Kidney (tissue), 14 donors: ENCODE data around the gene PWWP2A. TPM values are rescaled to one million over a fixed set of nuclear protein-coding genes. Genes with fewer than 3 reads are reported as not detected.
A peak's percentile ranks its signal among the peaks of the same experiment; 100 is the strongest.
"Not testable (repeated sequence)": the region's sequence is repeated elsewhere in the genome, so short reads cannot be mapped to it uniquely, and the experiment has no call there.

Experiments used
- DNase-seq, 5 donors: peaks; one replicate each; pipeline ENCODE4 v3.0.0-alpha.2; 2013 to 2020
- FAIRE-seq: peaks from 2 replicates; lab custom pipeline; 2012; peaks lifted over from hg19 to GRCh38; lab: Jason Lieb, UNC
- H3K27ac ChIP-seq, 2 donors: one replicate each; pipeline ENCODE4 v1.7.0; 2013; ENCODE audit warnings: low read depth in 2 of 2, low read length in 2 of 2, inconsistent platforms in 1 of 2
- H3K27me3 ChIP-seq: one replicate; pipeline ENCODE4 v1.7.1; 2013; ENCODE audit warnings: low read length, inconsistent platforms; ENCODE audit not compliant: control insufficient read depth, insufficient read depth
- H3K36me3 ChIP-seq, 3 donors: one replicate each; pipeline versions ENCODE4 v1.7.0 to v1.7.1; 2013; ENCODE audit warnings: low read length in 3 of 3, control low read depth in 1 of 3, inconsistent platforms in 1 of 3; ENCODE audit not compliant: insufficient read depth in 3 of 3, control insufficient read depth in 2 of 3
- H3K4me1 ChIP-seq, 3 donors: one replicate each; pipeline versions ENCODE4 v1.7.0 to v1.7.1; 2013; ENCODE audit warnings: low read length in 3 of 3, inconsistent platforms in 1 of 3, low read depth in 1 of 3; ENCODE audit not compliant: control insufficient read depth in 2 of 3, insufficient read depth in 2 of 3
- H3K4me3 ChIP-seq, 3 donors: one replicate each; pipeline versions ENCODE4 v1.7.0 to v1.8.1; 2013; ENCODE audit warnings: low read length in 3 of 3, control low read depth in 1 of 3, inconsistent platforms in 1 of 3
- H3K9ac ChIP-seq, 3 donors: one replicate each; pipeline versions ENCODE4 v1.7.0 to v1.7.1; 2013; ENCODE audit warnings: low read length in 3 of 3, control low read depth in 1 of 3, inconsistent platforms in 1 of 3
- H3K9me3 ChIP-seq, 3 donors: one replicate each; pipeline versions ENCODE4 v1.7.0 to v1.7.1; 2013; ENCODE audit warnings: low read length in 3 of 3, control low read depth in 1 of 3, inconsistent platforms in 1 of 3; ENCODE audit not compliant: control insufficient read depth in 2 of 3, insufficient read depth in 1 of 3
- intact Hi-C: fragments of 100-400 bp; cut with DNase I; formaldehyde crosslinking; loops from one replicate; pipeline ENCODE4 v1.11.1; 2022
- polyA plus RNA-seq: library from polyadenylated mRNA; stranded (reverse); fragments of 350-450 nt; fragmentation: Illumina TruSeq; extraction: RNeasy Lipid Tissue Mini Kit (QIAGEN cat#74804); gene quantifications from one replicate; pipeline ENCODE4 v1.2.3, GENCODE V29; 2014; ENCODE audit warnings: low read depth, low replicate concordance; ENCODE audit not compliant: insufficient read depth
- total RNA-seq: library from RNA; stranded (reverse); fragmentation: NEBNext Ultra II Directional; extraction: Animal tissue kit (Norgen Biotek cat#: 25700); gene quantifications from one replicate; pipeline ENCODE4 v1.2.1, GENCODE V29; 2021
- TF ChIP-seq, protein P1 (sequence below): IDR thresholded peaks from 3 replicates; pipeline ENCODE4 v1.5.1; 2012; ENCODE audit warnings: mild to moderate bottlenecking, moderate library complexity, borderline replicate concordance; ENCODE audit not compliant: insufficient read depth; ENCODE audit errors: extremely low read depth
- donor health status: control.
- donor health status: control.
- donor health status: control.
- donor health status: control.
- donor health status: control.
- donor health status: DM: yes; HTN: yes; CAD: no.
- donor health status: Normal renal cell carcinoma (clear cell type).

PWWP2A gene
- total and polyA plus RNA-seq, 2 donors from 2014 or later, result 6.3 to 21.6 TPM

GRCh38 chr5:160076997-160077396, 42.3 kb downstream of the PWWP2A start:
- DNase-seq, result no peak

GRCh38 chr5:160075073-160075472, 44.2 kb downstream of the PWWP2A start:
- intact Hi-C loops, result no loop called here
- TF ChIP-seq, protein P1, sequence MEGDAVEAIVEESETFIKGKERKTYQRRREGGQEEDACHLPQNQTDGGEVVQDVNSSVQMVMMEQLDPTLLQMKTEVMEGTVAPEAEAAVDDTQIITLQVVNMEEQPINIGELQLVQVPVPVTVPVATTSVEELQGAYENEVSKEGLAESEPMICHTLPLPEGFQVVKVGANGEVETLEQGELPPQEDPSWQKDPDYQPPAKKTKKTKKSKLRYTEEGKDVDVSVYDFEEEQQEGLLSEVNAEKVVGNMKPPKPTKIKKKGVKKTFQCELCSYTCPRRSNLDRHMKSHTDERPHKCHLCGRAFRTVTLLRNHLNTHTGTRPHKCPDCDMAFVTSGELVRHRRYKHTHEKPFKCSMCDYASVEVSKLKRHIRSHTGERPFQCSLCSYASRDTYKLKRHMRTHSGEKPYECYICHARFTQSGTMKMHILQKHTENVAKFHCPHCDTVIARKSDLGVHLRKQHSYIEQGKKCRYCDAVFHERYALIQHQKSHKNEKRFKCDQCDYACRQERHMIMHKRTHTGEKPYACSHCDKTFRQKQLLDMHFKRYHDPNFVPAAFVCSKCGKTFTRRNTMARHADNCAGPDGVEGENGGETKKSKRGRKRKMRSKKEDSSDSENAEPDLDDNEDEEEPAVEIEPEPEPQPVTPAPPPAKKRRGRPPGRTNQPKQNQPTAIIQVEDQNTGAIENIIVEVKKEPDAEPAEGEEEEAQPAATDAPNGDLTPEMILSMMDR, result no peak
- FAIRE-seq, result no peak

More at GRCh38 chr5:160076997-160077396, 42.3 kb downstream of the PWWP2A start:
- Histone ChIP-seq H3K9ac (no peak overlapping the region), H3K4me1 (peaks cover 0 to 3% (median 0%) of the 10 kb centered on the region in 3 donors), H3K27ac (no peak overlapping the region), H3K36me3 (peaks cover 0 to 5% (median 0%) of the 10 kb centered on the region in 3 donors), H3K9me3 (no peaks in the 10 kb centered on the region), H3K27me3 (no peaks in the 10 kb centered on the region), H3K4me3 (no peak overlapping the region)
- no peak for FAIRE-seq
- TF ChIP-seq, protein P1, result no peak
- intact Hi-C loops, result no loop called here

GRCh38 chr5:160071916-160072315, 47.3 kb downstream of the PWWP2A start:
- H3K4me1 ChIP-seq, result peaks cover 0 to 6% (median 3%) of the 10 kb centered on the region in 3 donors
- H3K27ac ChIP-seq, result no peak overlapping the region
- H3K27me3 ChIP-seq, result no peaks in the 10 kb centered on the region
- TF ChIP-seq, protein P1, result no peak
- FAIRE-seq (no peak), DNase-seq (no peak)
- intact Hi-C loops, result no loop called here
- H3K36me3 ChIP-seq, result peaks cover 0 to 3% (median 0%) of the 10 kb centered on the region in 3 donors
- H3K4me3 ChIP-seq, result peak overlapping the region in 1 of 3 donors; percentile 12
- H3K9ac ChIP-seq, result no peak overlapping the region
- no peaks in the 10 kb centered on the region for H3K9me3 ChIP-seq

More at GRCh38 chr5:160075073-160075472, 44.2 kb downstream of the PWWP2A start:
- no peak overlapping the region for H3K4me3 ChIP-seq
- H3K9me3 ChIP-seq, result no peaks in the 10 kb centered on the region
- DNase-seq, result no peak
- H3K27me3 ChIP-seq, result no peaks in the 10 kb centered on the region
- H3K27ac ChIP-seq, result no peak overlapping the region
- no peak overlapping the region for H3K9ac ChIP-seq
- H3K4me1 ChIP-seq, result peaks cover 0 to 6% (median 5%) of the 10 kb centered on the region in 3 donors
- peaks cover 0 to 5% (median 0%) of the 10 kb centered on the region in 3 donors for H3K36me3 ChIP-seq

- H3K9me3 ChIP-seq, result no peaks in the 10 kb centered on the region
- intact Hi-C loops, result no loop called here
- no peaks in the 10 kb centered on the region for H3K27me3 ChIP-seq
- peaks cover 0 to 6% (median 3%) of the 10 kb centered on the region in 3 donors for H3K4me1 ChIP-seq
- H3K4me3 ChIP-seq, result peak overlapping the region in 1 of 3 donors; percentile 12
- TF ChIP-seq, protein P1, result no peak
- H3K36me3 ChIP-seq, result peaks cover 0 to 3% (median 0%) of the 10 kb centered on the region in 3 donors
- FAIRE-seq (no peak), DNase-seq (peak in 1 of 5 donors; percentile 54)
- H3K27ac ChIP-seq, result no peak overlapping the region
- no peak overlapping the region for H3K9ac ChIP-seq
Observed at GRCh38 chr5:160071516-160071915, 47.7 kb downstream of the PWWP2A start.

GRCh38 chr5:160069120-160069519, 50.1 kb downstream of the PWWP2A start:
- H3K9me3 ChIP-seq, FAIRE-seq, DNase-seq, H3K27me3 ChIP-seq, H3K4me3 ChIP-seq, H3K36me3 ChIP-seq, H3K27ac ChIP-seq, H3K9ac ChIP-seq, intact Hi-C loops: not testable (repeated sequence)
- peaks cover 0 to 16% (median 13%) of the 10 kb centered on the region in 3 donors for H3K4me1 ChIP-seq
